ENCODE results near the gene KRTAP9-3. TPM values are rescaled to one million over a fixed set of nuclear protein-coding genes. Genes with fewer than 3 reads are reported as not detected.
"Not testable (repeated sequence)": the region's sequence is repeated elsewhere in the genome, so short reads cannot be mapped to it uniquely, and the experiment has no call there.

The KRTAP9-3 gene, protein sequence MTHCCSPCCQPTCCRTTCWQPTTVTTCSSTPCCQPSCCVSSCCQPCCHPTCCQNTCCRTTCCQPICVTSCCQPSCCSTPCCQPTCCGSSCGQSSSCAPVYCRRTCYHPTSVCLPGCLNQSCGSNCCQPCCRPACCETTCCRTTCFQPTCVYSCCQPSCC
- total RNA-seq (2014; rRNA removed; shearing (Covaris generic)): not detected in 2 replicates
- not detected in 2 replicates for polyA plus RNA-seq (2015; cell fraction: cytosol; rRNA removed)
- polyA plus RNA-seq (2015; cell fraction: nucleus; rRNA removed): not detected in 2 replicates

- not testable (repeated sequence) for DNase-seq (ENCODE audit: low read depth)
Observed at GRCh38 chr17:41232399-41233105, at the start of gene KRTAP9-3. KRTAP9-3 (plus strand) TSS chr17:41232449; CDS start chr17:41232502, 53 bp downstream.

- DNase-seq (ENCODE audit: low read depth): no peak
Observed at GRCh38 chr17:41184480-41184961, 47.7 kb upstream of the KRTAP9-3 start, which contains the start of gene KRTAP4-1. KRTAP4-1 (minus strand) TSS chr17:41184911; CDS start chr17:41184854, 57 bp downstream.

DNA sequence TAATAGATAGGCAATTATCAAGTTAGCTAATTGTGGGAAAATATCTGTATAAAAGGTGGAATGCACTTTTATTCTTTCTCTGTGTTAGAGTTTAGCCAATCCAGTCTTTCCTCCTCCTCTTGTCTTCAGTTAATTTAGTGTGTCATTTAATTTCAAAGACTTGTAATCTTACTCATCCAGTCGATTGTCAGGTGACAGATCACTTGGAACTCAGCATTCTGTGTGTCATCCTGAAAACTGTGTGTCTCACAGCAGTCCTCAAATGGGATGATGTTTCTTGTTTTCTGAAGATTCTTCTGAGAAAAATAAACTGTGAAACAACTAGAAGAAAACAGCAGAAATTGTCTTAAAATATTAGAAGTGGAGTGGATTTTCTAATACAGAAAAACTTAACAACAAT is 47.2 kb upstream of the KRTAP9-3 start:
- DNase-seq (ENCODE audit: low read depth): no peak

DNA sequence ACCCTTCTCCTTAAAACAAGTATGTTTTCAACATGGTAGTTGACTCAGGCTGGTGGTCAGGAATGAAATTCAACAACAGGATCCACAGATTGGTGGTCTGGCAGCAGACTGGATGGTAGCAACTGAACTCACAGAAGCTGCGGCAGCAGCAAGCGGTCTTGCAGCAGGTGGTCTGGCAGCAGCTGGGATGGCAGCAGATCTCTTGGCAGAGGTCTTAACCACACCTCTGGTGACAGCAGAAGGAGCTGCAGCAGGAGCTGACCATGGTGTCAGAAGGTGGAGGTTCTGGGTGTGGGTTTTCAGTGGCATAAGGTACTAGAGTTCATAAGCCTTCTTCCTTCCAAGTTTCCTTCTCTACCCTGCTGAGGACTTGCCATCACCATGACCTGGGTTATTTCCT is 45.4 kb upstream of the KRTAP9-3 start:
- no peak for DNase-seq (ENCODE audit: low read depth)

GRCh38 chr17:41189837-41190318 is 42.4 kb upstream of the KRTAP9-3 start, which contains the start of gene KRTAP9-1:
KRTAP9-1 (plus strand) TSS chr17:41189887; CDS start chr17:41189887, 0 bp downstream.
- not testable (repeated sequence) for DNase-seq (ENCODE audit: low read depth)

- no peak for DNase-seq (ENCODE audit: low read depth)
Observed at GRCh38 chr17:41190328-41190727, 41.9 kb upstream of the KRTAP9-3 start.

GRCh38 chr17:41196068-41196467 is 36.2 kb upstream of the KRTAP9-3 start:
- DNase-seq (ENCODE audit: low read depth): no peak

DNA sequence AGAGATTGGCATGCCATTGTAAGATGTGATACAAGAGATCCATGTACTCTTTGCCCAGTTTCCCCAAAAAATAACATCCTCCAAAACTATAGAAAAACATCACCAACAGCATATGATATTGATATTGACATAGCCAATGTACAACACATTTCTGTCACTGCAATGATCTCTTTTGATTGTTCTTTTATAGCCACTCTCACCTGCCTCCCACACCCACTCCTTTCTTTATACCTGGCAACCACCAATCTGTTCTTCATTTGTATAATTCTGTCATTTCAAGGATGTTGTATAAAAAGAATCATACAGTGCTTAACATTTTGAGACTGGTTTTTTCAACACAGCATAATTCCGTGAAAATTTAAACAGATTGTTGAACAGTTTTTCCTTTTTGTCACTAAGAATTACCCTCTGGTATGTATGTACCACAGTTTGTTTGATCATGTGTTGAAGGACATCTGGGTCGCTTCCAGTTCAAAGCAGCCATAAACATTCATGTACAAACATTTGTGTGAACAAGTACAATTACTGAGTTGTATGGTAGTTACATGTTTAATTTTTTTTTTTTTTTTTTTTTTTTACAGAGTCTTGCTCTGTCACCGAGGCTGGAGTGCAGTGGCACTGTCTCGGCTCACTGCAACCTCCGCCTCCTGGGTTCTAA is 32.7 kb upstream of the KRTAP9-3 start:
- DNase-seq (ENCODE audit: low read depth): no peak

- DNase-seq (ENCODE audit: low read depth): peak; percentile 39
Observed at GRCh38 chr17:41211845-41212466, 20.3 kb upstream of the KRTAP9-3 start.

GRCh38 chr17:41212524-41213169 is 19.6 kb upstream of the KRTAP9-3 start:
- DNase-seq (ENCODE audit: low read depth): no peak

GRCh38 chr17:41215681-41216080 is 16.6 kb upstream of the KRTAP9-3 start:
- DNase-seq (ENCODE audit: low read depth): no peak

- DNase-seq (ENCODE audit: low read depth): no peak
Observed at GRCh38 chr17:41223821-41224220, 8.4 kb upstream of the KRTAP9-3 start.

GRCh38 chr17:41226051-41226450 is 6.2 kb upstream of the KRTAP9-3 start:
- no peak for DNase-seq (ENCODE audit: low read depth)

DNA sequence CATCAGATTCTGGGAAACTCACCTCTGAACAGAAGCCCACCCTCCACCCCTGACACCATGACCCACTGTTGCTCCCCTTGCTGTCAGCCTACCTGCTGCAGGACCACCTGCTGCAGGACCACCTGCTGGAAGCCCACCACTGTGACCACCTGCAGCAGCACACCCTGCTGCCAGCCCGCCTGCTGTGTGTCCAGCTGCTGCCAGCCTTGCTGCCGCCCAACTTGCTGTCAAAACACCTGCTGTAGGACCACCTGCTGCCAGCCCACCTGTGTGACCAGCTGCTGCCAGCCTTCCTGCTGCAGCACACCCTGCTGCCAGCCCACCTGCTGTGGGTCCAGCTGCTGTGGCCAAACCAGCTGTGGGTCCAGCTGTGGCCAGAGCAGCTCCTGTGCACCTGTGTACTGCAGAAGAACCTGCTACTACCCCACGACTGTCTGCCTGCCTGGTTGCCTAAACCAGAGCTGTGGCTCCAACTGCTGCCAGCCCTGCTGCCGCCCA is 5.6 kb upstream of the KRTAP9-3 start, which contains the start of gene KRTAP9-2:
TSS of gene KRTAP9-2 (plus strand) at position 51 of the 498 bp plus-strand sequence. CDS start at position 58, 7 bp downstream.
- DNase-seq (ENCODE audit: low read depth): not testable (repeated sequence)

GRCh38 chr17:41230094-41230493 is 2.2 kb upstream of the KRTAP9-3 start:
- no peak for DNase-seq (ENCODE audit: low read depth)

GRCh38 chr17:41231731-41232130 is 518 bp upstream of the KRTAP9-3 start:
- DNase-seq (ENCODE audit: low read depth): no peak

DNA sequence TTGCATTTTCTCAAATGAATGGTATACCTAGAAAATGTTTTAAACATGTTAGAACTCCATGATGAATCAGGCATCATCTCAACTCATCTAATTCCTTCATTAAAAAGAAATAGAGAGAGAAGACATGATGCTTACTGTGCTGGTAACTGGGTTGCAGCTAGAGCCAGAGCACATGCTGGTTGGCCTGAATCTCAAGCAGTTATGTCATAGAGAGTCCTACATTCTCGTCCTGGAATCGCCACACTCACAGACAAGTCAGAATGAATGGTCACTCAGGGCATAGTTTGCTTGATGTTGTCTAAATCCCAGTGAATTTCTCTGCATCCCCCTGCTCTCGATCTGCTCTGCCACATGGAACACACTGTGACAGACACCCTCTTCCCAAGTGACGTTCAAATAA is 4.9 kb downstream of the KRTAP9-3 start:
- DNase-seq (ENCODE audit: low read depth): not testable (repeated sequence)

GRCh38 chr17:41237949-41238437 is 5.7 kb downstream of the KRTAP9-3 start, which contains the start of gene KRTAP9-8:
KRTAP9-8 (plus strand) TSS chr17:41237999; CDS start chr17:41238052, 53 bp downstream.
- DNase-seq (ENCODE audit: low read depth): not testable (repeated sequence)

DNA sequence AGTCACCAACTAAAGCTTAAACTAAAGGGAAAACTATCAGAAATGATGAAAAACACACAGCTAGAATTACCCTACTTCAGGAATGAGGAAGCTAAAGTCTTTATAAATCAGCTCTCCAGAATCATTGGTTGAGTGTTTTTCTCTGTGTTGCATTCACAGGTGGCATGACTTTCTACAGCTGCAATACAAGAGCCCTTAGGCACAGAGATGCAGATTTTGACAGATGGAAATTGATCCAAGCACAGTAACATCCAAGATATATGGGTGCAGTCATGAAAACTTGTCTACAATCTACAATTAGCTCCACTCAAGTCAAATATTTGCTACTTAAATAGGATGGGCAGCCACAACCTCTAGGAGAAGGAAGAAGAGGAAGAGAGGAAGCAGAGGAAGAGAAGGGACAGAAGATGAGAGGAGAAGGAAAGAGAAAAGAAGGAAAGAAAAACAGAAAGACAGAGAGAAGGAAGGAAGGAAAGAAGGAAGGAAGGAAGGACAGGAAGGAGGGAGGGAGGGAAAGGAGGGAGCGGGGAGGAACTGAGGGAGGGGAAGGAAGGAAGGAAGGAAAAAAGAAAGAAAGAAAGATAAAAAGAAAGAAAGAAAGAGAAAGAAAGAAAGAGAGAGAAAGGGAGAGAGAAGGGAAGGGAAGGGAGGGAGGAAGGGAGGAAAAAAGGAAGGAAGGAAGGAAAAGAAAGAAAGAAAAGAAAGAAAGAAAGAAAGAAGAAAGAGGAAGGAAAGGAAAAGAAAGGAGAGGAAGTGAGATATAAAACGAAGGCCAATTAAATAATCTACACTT is 14.9 kb downstream of the KRTAP9-3 start:
- not testable (repeated sequence) for DNase-seq (ENCODE audit: low read depth)
